ENCODE measurements around the gene LY6G6C. TPM values are rescaled to one million over a fixed set of nuclear protein-coding genes. Genes with fewer than 3 reads are reported as not detected.

Gene LY6G6C
- total RNA-seq, 6 donors from 2014 or later = 0.23 TPM; not detected in 5

- ATAC-seq (ENCODE audit: low FRiP score in 2 of 2) = no peak
- WGBS, 2 donors = 87 to 90% methylated on average over 6 of the region's 6 CpGs
- peak overlapping the region in 1 of 4 donors; percentile 10 for H3K27ac ChIP-seq
- no peaks in the 10 kb centered on the region for H3K4me1 ChIP-seq
- no peaks in the 10 kb centered on the region for H3K27me3 ChIP-seq
- no peak for DNase-seq
- no peak overlapping the region for H3K4me3 ChIP-seq
- H3K36me3 ChIP-seq = peaks cover 21 to 99% (median 90%) of the 10 kb centered on the region in 4 donors
- no peaks in the 10 kb centered on the region for H3K9me3 ChIP-seq
- TF ChIP-seq EP300 (IDR thresholded peaks at IDR 0.05) (no peak), POLR2AphosphoS5 (IDR thresholded peaks at IDR 0.05) (no peak), CTCF (IDR thresholded peaks at IDR 0.05) (no peak), POLR2A (IDR thresholded peaks at IDR 0.05) (no peak)
These were observed 30.5 kb downstream of the LY6G6C start for GRCh38 chr6:31691078-31691463.

GRCh38 chr6:31690231-31691077, 31.1 kb downstream of the LY6G6C start:
- no peak for ATAC-seq (ENCODE audit: low FRiP score in 2 of 2)
- Histone ChIP-seq H3K27ac (peak overlapping the region in 1 of 4 donors; percentile 10), H3K27me3 (no peaks in the 10 kb centered on the region), H3K9me3 (no peaks in the 10 kb centered on the region), H3K4me1 (no peaks in the 10 kb centered on the region), H3K4me3 (no peak overlapping the region), H3K36me3 (peaks cover 21 to 99% (median 84%) of the 10 kb centered on the region in 4 donors)
- no peak for DNase-seq
- TF ChIP-seq POLR2A (IDR thresholded peaks at IDR 0.05) = no peak
- no peak for TF ChIP-seq POLR2AphosphoS5 (IDR thresholded peaks at IDR 0.05)
- TF ChIP-seq CTCF (IDR thresholded peaks at IDR 0.05) = no peak
- TF ChIP-seq EP300 (IDR thresholded peaks at IDR 0.05) = no peak
- WGBS, 2 donors = 73 to 76% methylated on average over 10 of the region's 10 CpGs

- Histone ChIP-seq H3K27me3 (no peaks in the 10 kb centered on the region), H3K9me3 (no peaks in the 10 kb centered on the region), H3K36me3 (peaks cover 17 to 94% (median 75%) of the 10 kb centered on the region in 4 donors), H3K4me1 (no peaks in the 10 kb centered on the region), H3K4me3 (no peak overlapping the region), H3K27ac (no peak overlapping the region)
- 66 to 75% methylated on average over 7 to 11 of the region's 11 CpGs for WGBS, 2 donors
- DNase-seq (no peak), ATAC-seq (ENCODE audit: low FRiP score in 2 of 2) (no peak)
- TF ChIP-seq POLR2AphosphoS5 (IDR thresholded peaks at IDR 0.05) (no peak), POLR2A (IDR thresholded peaks at IDR 0.05) (no peak), CTCF (IDR thresholded peaks at IDR 0.05) (peak in 2 of 6 experiments; percentile 9 to 11), EP300 (IDR thresholded peaks at IDR 0.05) (no peak)
These were observed 32.1 kb downstream of the LY6G6C start for GRCh38 chr6:31689249-31690110.

- Histone ChIP-seq H3K36me3 (peaks cover 15 to 86% (median 66%) of the 10 kb centered on the region in 4 donors), H3K27ac (no peak overlapping the region), H3K9me3 (no peaks in the 10 kb centered on the region), H3K27me3 (no peaks in the 10 kb centered on the region), H3K4me1 (no peaks in the 10 kb centered on the region), H3K4me3 (no peak overlapping the region)
- ATAC-seq (ENCODE audit: low FRiP score in 2 of 2) (no peak), DNase-seq (no peak)
- whole genome bisulfite sequencing, 2 donors = 85 to 87% methylated on average over 13 to 14 of the region's 14 CpGs
- TF ChIP-seq POLR2AphosphoS5 (IDR thresholded peaks at IDR 0.05) (no peak), EP300 (IDR thresholded peaks at IDR 0.05) (no peak), CTCF (IDR thresholded peaks at IDR 0.05) (no peak), POLR2A (IDR thresholded peaks at IDR 0.05) (no peak)
These were observed 33.5 kb downstream of the LY6G6C start for GRCh38 chr6:31687860-31688693.

Measured in upper lobe of left lung (tissue), 6 donors.